ENCODE results near the gene OLIG1. TPM values are rescaled to one million over a fixed set of nuclear protein-coding genes. Genes with fewer than 3 reads are reported as not detected.

OLIG1 gene
- polyA plus RNA-seq, 3 donors, result 20.0 to 51.0 (median 40.7) TPM

DNA sequence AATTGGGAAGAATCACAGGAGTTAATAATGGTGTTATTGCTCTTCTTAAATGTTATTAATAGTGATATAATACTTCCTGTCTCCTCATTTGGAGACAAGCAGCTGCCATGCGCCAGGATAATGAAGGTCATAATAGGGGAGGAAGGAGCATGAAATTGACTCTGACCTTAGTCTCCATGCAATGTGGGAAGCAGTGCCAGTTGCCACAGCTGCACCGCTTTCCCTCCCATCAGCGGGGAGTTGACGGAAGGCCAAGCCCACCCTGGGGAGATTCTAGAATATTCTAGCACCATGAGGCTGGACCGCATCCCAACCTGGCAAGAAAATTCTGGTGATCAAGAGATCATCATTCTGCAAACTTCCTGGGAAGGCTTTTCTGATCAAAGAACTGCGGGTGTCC lies 11.0 kb upstream of the OLIG1 start:
- Mint-ChIP-seq H3K9me3 (peaks cover 0 to 4% (median 0%) of the 10 kb centered on the region in 7 donors), H3K27me3 (ENCODE audit: low read depth in 3 of 3) (peaks cover 0 to 1% (median 0%) of the 10 kb centered on the region in 3 donors), H3K36me3 (peaks cover 11 to 18% of the 10 kb centered on the region in 2 donors), H3K4me3 (peak overlapping the region; percentile 52 to 74), H3K27ac (peak overlapping the region; percentile 86 to 98 (median 96)), H3K4me1 (peaks cover 94% of the 10 kb centered on the region)
- Histone ChIP-seq H3K4me3 (replicated peaks in 1 of 3; ENCODE audit: low read depth in 2 of 3, low read length in 3 of 3) (peak overlapping the region in 1 of 3 experiments; percentile 55), H3K79me2 (ENCODE audit: insufficient read depth, low read length) (no peaks in the 10 kb centered on the region), H3K36me3 (replicated peaks in 1 of 2; ENCODE audit: control insufficient read depth in 1 of 2, insufficient read depth in 2 of 2, low read length in 2 of 2) (no peaks in the 10 kb centered on the region), H3K27me3 (ENCODE audit: control insufficient read depth in 2 of 2, insufficient read depth in 2 of 2, low read length in 2 of 2) (no peaks in the 10 kb centered on the region), H3K9ac (ENCODE audit: insufficient read depth, low read length, poor library complexity, severe bottlenecking) (peak overlapping the region; percentile 15), H3K27ac (ENCODE audit: low read depth in 1 of 2, low read length in 2 of 2) (peak overlapping the region; percentile 77 to 88), H3K4me2 (replicated peaks; ENCODE audit: extremely low read depth, low read length, poor library complexity, severe bottlenecking) (peak overlapping the region; percentile 66), H4K20me1 (ENCODE audit: insufficient read depth, low read length) (no peaks in the 10 kb centered on the region), H2AFZ (ENCODE audit: insufficient read depth, low read depth, low read length, poor library complexity, severe bottlenecking) (no peak overlapping the region), H3K4me1 (ENCODE audit: control insufficient read depth in 1 of 2, insufficient read depth in 2 of 2, low read length in 2 of 2) (peaks cover 88 to 94% of the 10 kb centered on the region in 2 donors), H3K9me3 (replicated peaks in 1 of 2; ENCODE audit: control insufficient read depth in 1 of 2, insufficient read depth in 1 of 2, low read length in 2 of 2) (no peaks in the 10 kb centered on the region)
- TF ChIP-seq, protein P1, sequence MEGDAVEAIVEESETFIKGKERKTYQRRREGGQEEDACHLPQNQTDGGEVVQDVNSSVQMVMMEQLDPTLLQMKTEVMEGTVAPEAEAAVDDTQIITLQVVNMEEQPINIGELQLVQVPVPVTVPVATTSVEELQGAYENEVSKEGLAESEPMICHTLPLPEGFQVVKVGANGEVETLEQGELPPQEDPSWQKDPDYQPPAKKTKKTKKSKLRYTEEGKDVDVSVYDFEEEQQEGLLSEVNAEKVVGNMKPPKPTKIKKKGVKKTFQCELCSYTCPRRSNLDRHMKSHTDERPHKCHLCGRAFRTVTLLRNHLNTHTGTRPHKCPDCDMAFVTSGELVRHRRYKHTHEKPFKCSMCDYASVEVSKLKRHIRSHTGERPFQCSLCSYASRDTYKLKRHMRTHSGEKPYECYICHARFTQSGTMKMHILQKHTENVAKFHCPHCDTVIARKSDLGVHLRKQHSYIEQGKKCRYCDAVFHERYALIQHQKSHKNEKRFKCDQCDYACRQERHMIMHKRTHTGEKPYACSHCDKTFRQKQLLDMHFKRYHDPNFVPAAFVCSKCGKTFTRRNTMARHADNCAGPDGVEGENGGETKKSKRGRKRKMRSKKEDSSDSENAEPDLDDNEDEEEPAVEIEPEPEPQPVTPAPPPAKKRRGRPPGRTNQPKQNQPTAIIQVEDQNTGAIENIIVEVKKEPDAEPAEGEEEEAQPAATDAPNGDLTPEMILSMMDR (IDR thresholded peaks at IDR 0.05), result no peak
- WGBS (ENCODE audit: insufficient coverage), result 6% methylated on average over 6 of the region's 6 CpGs
- intact Hi-C loops (cut with micrococcal nuclease), result no loop called here
- DNase-seq, result peak in 1 of 3 donors; percentile 16

DNA sequence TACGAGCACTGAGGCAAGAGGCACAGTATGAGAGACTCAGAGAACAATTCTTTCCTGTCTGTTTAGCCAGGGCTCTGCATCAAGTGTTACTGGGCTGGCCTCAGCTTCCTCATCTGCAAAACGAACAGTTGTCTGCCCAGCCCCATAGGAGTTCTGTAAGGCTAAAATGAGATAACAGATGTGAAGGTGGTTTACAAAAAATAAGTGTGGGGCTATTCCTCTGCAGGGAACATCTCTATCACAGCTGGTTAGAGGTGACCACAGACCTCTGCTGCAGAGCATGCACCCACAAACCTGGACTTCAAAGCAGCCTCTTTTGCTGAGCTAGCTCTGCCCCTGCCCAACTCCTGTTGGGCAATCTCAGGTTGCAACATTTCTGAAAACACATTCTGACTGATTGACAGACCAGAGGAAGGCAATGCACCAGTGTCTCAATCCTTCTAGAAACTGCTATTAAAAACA lies 10.5 kb upstream of the OLIG1 start:
- DNase-seq, result peak; percentile 89 to 95 (median 94)
- intact Hi-C loops (cut with micrococcal nuclease), result no loop called here
- Histone ChIP-seq H3K4me1 (ENCODE audit: control insufficient read depth in 1 of 2, insufficient read depth in 2 of 2, low read length in 2 of 2) (peaks cover 88 to 94% of the 10 kb centered on the region in 2 donors), H3K4me3 (replicated peaks in 1 of 3; ENCODE audit: low read depth in 2 of 3, low read length in 3 of 3) (peak overlapping the region in 1 of 3 experiments; percentile 55), H3K36me3 (replicated peaks in 1 of 2; ENCODE audit: control insufficient read depth in 1 of 2, insufficient read depth in 2 of 2, low read length in 2 of 2) (no peaks in the 10 kb centered on the region), H3K9me3 (replicated peaks in 1 of 2; ENCODE audit: control insufficient read depth in 1 of 2, insufficient read depth in 1 of 2, low read length in 2 of 2) (no peaks in the 10 kb centered on the region), H4K20me1 (ENCODE audit: insufficient read depth, low read length) (no peaks in the 10 kb centered on the region), H3K4me2 (replicated peaks; ENCODE audit: extremely low read depth, low read length, poor library complexity, severe bottlenecking) (peak overlapping the region; percentile 66), H3K27me3 (ENCODE audit: control insufficient read depth in 2 of 2, insufficient read depth in 2 of 2, low read length in 2 of 2) (no peaks in the 10 kb centered on the region), H3K27ac (ENCODE audit: low read depth in 1 of 2, low read length in 2 of 2) (peak overlapping the region; percentile 77 to 88), H2AFZ (ENCODE audit: insufficient read depth, low read depth, low read length, poor library complexity, severe bottlenecking) (no peak overlapping the region), H3K9ac (ENCODE audit: insufficient read depth, low read length, poor library complexity, severe bottlenecking) (peak overlapping the region; percentile 15), H3K79me2 (ENCODE audit: insufficient read depth, low read length) (no peaks in the 10 kb centered on the region)
- H3K4me1 Mint-ChIP-seq, result peaks cover 94% of the 10 kb centered on the region
- peaks cover 11 to 19% of the 10 kb centered on the region in 2 donors for H3K36me3 Mint-ChIP-seq
- H3K4me3 Mint-ChIP-seq, result peak overlapping the region; percentile 52 to 74
- peaks cover 0 to 4% (median 0%) of the 10 kb centered on the region in 7 donors for H3K9me3 Mint-ChIP-seq
- WGBS (ENCODE audit: insufficient coverage), result 0% methylated on average over 2 of the region's 2 CpGs
- TF ChIP-seq, protein P1 (IDR thresholded peaks at IDR 0.05), result no peak
- peaks cover 0 to 1% (median 0%) of the 10 kb centered on the region in 3 donors for H3K27me3 Mint-ChIP-seq (ENCODE audit: low read depth in 3 of 3)
- H3K27ac Mint-ChIP-seq, result peak overlapping the region; percentile 86 to 98 (median 96)
